SK-N-MC (cell line): Measurements from ENCODE around the gene DTX3.

ENCODE experiments used
- DNase-seq: peaks from one replicate; pipeline ENCODE4 v3.0.0-alpha.2; 2011; ENCODE audit warnings: low read depth, low spot score
- H3K27ac ChIP-seq: fragments of 200-600 bp; sonication (generic); 2 replicates; pipeline ENCODE4 v1.5.1; 2016; ENCODE audit warnings: mixed run types
- H3K36me3 ChIP-seq: fragments of 200-600 bp; sonication (generic); 2 replicates; pipeline ENCODE4 v1.6.1; 2017; ENCODE audit warnings: antibody characterized with exemption, low read length, mixed read lengths; ENCODE audit not compliant: insufficient read depth
- H3K4me3 ChIP-seq: fragments of 200-600 bp; sonication (generic); 2 replicates; pipeline ENCODE4 v1.5.1; 2016
- H3K9ac ChIP-seq: fragments of 200-600 bp; sonication (generic); 2 replicates; pipeline ENCODE4 v1.8.0; 2017; ENCODE audit warnings: mixed run types, mixed read lengths; ENCODE audit not compliant: insufficient read length
- H3K9me3 ChIP-seq: fragments of 200-600 bp; sonication (generic); 2 replicates; pipeline ENCODE4 v1.6.1; 2017; ENCODE audit warnings: low read depth, mild to moderate bottlenecking, antibody characterized with exemption, low read length, moderate library complexity, mixed read lengths
- EZH2 ChIP-seq: fragments of 200-600 bp; sonication (generic); IDR thresholded peaks from one replicate; pipeline ENCODE4 v1.6.1; 2017; ENCODE audit warnings: antibody characterized with exemption
- FOXP2 ChIP-seq: optimal IDR thresholded peaks from 2 replicates; pipeline ENCODE3; 2011; ENCODE audit warnings: mild to moderate bottlenecking, moderate library complexity; ENCODE audit not compliant: insufficient read depth; ENCODE audit errors: extremely low read length, control extremely low read depth
- POLR2AphosphoS5 ChIP-seq: IDR thresholded peaks from 2 replicates; pipeline ENCODE4 v1.6.1; 2012; ENCODE audit warnings: mild to moderate bottlenecking, low read depth, low read length, borderline replicate concordance

The DTX3 gene

DNA sequence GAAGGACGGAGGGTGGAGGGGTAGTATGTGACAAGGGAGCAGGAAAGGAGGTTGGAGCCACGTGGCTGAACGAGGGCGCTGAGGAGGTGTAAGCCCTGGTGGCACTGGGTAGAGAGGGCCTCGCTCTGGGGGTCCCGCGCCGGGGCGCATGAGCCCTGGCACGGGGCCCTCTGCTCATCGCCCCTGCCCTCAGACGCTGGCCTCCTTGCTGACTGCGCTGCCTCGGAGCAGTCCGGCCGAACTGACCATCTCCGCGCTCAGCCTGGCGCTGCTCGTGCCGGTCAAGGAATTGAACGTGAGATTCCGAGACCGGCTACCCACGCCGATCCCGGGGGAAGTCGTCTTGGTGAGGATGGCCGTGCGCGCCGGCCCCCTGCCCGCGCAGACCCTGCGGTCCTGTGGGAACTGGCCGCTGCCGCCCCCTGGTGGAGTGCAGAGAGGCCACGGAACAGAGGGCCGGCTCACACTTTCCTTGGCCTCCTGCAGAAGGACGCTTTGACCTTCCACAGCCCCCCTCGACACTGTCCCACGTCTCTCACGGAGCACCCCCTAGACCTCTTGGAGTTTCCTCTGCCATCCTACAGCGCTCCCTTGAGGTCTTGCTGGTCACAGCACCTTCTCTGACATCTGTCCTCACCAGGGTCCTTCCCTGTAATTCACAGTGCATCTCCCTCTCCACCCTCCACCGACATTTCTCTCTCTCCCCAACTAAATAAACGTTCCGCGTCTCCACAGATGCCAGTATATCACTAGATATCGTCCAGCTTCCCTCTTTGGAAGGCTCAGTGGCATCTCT is 17.1 kb downstream of the DTX3 start:
- TF ChIP-seq POLR2AphosphoS5: no peak
- no peak for TF ChIP-seq FOXP2
- TF ChIP-seq EZH2: no peak
- no peak overlapping the region for H3K27ac ChIP-seq
- no peaks in the 10 kb centered on the region for H3K9me3 ChIP-seq
- H3K4me3 ChIP-seq: peak overlapping the region; percentile 42; the same call in 1 of the 2 replicates
- no peak overlapping the region for H3K9ac ChIP-seq
- no peaks in the 10 kb centered on the region for H3K36me3 ChIP-seq
- no peak for DNase-seq

DNA sequence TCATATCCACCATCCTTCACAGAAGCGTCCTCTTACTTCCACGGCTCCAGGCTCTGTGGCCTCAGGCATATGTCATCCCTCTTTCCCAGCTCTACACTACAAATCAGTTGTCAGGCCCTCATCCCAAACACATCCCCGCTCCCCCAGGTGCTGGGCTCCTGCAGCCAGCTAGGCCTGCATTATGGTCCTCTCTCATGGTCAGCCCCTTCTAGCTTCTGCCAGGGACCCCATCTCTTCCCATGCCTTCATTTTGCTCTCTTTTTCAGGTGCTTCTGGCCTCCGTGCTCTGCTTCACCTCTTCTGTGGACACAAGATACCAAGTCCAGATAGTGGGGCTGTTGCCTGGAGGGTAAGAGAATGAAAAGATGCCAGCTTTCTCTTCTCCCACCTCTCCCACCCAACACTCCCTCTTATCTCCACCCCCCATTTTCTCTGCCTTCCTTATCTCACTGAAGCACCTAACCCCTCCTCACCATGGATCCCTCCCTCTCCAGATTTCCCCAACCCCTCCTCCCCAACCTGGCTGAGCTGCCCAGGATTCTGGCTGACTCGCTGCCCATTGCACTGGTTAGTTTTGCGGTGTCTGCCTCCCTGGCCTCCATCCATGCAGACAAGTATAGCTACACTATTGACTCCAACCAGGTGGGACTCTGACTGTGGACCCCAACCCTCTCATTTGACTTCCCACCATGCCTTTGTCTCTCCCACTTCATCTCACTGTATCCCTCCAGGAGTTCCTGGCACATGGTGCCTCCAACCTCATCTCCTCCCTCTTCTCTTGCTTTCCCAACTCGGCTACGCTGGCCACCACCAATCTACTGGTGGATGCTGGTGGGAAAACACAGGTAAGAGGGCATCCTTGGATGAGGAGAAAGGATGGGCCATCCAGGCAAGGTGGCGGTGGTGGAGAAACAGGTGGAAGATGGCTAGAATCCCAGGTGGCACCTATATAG is 17.9 kb downstream of the DTX3 start:
- H3K9ac ChIP-seq: no peak overlapping the region
- no peaks in the 10 kb centered on the region for H3K36me3 ChIP-seq
- H3K4me3 ChIP-seq: no peak overlapping the region
- H3K27ac ChIP-seq: no peak overlapping the region
- TF ChIP-seq FOXP2 (no peak), POLR2AphosphoS5 (no peak)
- DNase-seq: no peak
- no peaks in the 10 kb centered on the region for H3K9me3 ChIP-seq

DNA sequence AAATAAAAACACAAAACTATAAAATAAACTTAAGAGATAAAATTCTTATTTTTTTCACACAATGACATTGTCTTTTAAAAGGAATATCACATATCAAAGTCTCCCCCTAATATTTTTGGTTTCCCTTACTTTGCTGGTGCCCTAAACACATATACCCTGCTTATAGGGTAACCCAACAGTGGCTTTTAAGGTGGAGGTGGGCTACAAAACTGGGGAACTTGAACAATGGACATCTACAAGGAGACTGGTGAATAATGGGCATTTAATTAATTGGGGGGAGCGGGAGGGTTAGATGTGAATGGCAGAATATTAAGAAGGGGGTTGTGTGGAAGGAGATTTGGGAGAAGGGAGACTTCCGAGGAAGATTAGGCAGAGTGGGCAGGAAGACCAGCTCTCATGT is 18.8 kb downstream of the DTX3 start:
- Histone ChIP-seq H3K9me3 (no peaks in the 10 kb centered on the region), H3K36me3 (no peaks in the 10 kb centered on the region; the same call in 1 of the 2 replicates), H3K9ac (no peak overlapping the region), H3K4me3 (no peak overlapping the region), H3K27ac (no peak overlapping the region)
- no peak for DNase-seq
- TF ChIP-seq FOXP2 (no peak), POLR2AphosphoS5 (no peak), EZH2 (no peak)

DNA sequence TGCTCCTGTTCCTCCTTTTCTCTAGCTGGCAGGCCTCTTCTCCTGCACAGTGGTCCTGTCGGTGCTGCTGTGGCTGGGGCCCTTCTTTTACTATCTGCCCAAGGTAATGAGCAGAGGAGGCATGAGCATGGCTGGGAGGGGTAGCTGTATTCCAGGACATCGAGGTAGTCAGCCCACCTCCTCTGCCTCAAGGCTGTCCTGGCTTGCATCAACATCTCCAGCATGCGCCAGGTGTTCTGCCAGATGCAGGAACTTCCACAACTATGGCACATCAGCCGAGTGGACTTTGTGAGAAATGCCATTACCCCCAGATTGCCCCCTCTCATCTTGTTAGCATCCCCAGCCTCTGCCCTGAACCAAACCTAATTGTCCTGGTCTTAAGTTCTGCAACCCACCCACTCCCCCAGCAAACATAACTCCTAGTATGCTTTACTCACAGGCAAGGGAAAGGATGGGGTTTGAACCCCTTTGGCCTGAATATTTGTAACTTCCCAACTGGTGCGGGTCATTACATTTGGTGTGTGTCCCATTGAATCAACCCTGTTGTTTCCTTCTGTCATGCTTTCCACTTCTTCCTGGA is 19.3 kb downstream of the DTX3 start:
- no peak overlapping the region for H3K27ac ChIP-seq
- no peak overlapping the region for H3K9ac ChIP-seq
- no peak for DNase-seq
- no peak overlapping the region for H3K4me3 ChIP-seq
- no peak for TF ChIP-seq POLR2AphosphoS5
- no peak for TF ChIP-seq EZH2
- no peak for TF ChIP-seq FOXP2
- no peaks in the 10 kb centered on the region for H3K9me3 ChIP-seq
- no peaks in the 10 kb centered on the region; the same call in 1 of the 2 replicates for H3K36me3 ChIP-seq

DNA sequence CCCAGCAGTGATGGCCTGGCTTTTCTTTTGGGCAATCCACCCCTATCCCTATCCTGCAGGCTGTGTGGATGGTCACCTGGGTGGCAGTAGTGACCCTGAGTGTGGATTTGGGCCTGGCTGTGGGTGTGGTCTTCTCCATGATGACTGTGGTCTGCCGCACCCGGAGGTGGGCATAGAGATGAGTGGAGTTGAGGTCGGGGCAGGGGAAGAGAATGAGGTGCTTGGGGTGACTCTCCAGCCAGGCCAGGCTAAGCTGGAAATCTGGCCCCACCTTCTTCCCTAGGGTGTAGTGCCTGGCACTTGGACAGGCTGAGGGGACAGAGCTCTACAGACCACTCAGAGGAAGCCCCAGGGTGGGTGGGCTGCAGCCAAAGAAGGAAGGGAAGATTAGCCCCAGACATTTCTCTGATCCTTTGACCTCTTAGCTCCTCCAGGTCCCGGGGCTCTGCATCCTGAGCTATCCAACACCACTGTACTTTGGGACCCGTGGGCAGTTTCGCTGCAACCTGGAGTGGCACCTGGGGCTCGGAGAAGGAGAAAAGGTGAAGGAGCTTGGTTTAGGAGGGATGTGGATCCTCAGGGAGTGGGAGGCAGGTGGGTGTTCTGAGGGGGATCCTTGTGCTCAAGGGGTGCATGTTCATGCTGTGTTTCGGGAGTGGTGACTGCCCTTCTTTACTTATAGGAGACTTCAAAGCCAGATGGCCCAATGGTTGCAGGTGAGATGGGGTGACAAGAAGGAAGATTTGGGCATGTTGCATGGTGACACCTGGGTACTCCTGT is 20.0 kb downstream of the DTX3 start:
- Histone ChIP-seq H3K36me3 (no peaks in the 10 kb centered on the region; the same call in 1 of the 2 replicates), H3K4me3 (no peak overlapping the region), H3K9me3 (no peaks in the 10 kb centered on the region), H3K9ac (no peak overlapping the region), H3K27ac (no peak overlapping the region)
- TF ChIP-seq EZH2 (no peak), FOXP2 (no peak), POLR2AphosphoS5 (no peak)
- no peak for DNase-seq

DNA sequence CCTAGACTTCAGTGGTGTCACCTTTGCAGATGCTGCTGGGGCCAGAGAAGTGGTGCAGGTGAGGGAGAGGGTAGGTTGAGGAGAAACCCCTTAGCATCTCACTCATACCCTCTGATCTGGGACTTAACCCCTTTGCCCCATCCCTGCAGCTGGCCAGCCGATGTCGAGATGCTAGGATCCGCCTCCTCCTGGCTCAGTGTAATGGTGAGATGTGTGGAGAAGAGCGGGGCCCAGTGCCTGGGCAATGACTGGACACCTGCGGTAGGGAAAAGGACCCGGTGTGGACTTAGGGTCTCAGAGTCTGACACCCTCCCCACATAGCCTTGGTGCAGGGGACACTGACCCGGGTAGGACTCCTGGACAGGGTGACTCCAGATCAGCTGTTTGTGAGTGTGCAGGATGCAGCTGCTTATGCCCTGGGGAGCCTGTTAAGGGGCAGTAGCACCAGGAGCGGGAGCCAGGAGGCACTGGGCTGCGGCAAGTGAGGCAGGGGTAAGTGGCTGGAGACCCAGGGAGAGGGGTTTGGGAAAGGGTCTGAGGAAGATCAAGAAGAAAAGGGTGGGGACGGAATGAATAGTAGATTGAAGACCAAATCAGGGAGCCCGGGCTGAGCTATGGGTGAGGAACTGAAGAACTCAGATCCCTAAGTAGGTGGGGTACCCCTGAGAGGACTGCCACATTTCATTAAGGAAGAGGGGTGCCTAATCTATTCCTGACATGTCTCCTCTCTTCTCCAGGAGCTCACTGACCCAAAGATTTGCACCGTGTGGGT is 20.8 kb downstream of the DTX3 start:
- H3K9ac ChIP-seq: no peak overlapping the region
- DNase-seq: no peak
- H3K4me3 ChIP-seq: no peak overlapping the region
- H3K27ac ChIP-seq: no peak overlapping the region
- no peaks in the 10 kb centered on the region; the same call in 1 of the 2 replicates for H3K36me3 ChIP-seq
- no peaks in the 10 kb centered on the region for H3K9me3 ChIP-seq
- TF ChIP-seq EZH2: no peak
- no peak for TF ChIP-seq FOXP2
- TF ChIP-seq POLR2AphosphoS5: no peak

DNA sequence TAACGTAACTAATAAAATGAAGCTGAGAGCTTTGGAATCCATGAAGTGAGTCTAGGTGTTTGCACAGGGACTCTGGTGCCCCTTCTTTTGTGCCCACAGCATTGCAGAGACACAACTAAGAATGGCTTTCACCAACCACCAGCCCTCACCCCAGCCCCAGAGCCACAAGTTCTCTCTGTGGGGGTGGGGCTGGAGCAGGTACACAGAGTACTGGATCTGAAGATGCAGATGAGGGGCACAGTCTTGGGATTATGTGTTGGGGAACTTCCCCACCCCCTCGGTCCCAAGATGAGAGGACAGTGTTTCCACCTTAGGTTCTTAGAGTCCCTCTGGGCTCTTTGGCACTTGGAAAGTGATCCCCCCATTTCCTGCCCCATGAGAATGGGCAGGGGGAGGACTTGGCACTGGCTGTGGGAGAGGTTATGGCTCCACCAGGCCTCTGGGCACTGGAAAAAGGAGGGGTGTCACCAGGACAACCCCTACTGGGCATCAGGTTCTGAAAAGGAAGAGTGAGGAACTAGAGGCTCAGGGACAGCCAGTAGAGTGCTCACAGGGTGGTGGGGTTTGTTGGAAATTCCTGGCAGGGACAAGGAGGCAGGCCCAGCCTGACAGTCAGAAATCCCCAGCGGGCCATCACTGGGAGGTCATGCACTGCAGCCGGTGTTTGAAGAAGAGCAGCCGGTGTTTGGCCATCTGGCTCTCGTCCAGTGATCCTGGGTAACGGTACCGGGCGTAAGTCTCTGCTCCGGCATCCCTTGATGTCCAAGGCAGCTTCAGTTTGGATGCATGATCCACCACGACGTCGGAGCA is 21.7 kb downstream of the DTX3 start:
- H3K36me3 ChIP-seq: no peaks in the 10 kb centered on the region; the same call in 1 of the 2 replicates
- H3K9ac ChIP-seq: no peak overlapping the region
- DNase-seq: no peak
- H3K27ac ChIP-seq: no peak overlapping the region
- H3K9me3 ChIP-seq: no peaks in the 10 kb centered on the region
- H3K4me3 ChIP-seq: no peak overlapping the region
- TF ChIP-seq EZH2 (no peak), POLR2AphosphoS5 (no peak), FOXP2 (no peak)
